GM19043 (cell line): ENCODE data around the gene BBOF1.

ENCODE experiments used
- ATAC-seq: cut with Tn5 transposase; IDR thresholded peaks from one replicate; pipeline ENCODE4 v1.9.1; 2021; ENCODE audit warnings: low read depth; ENCODE audit not compliant: unreplicated experiment

The BBOF1 gene

GRCh38 chr14:74019408-74020137, 424 bp downstream of the BBOF1 start:
- ATAC-seq: no peak

GRCh38 chr14:74022346-74022745, 3.2 kb downstream of the BBOF1 start:
- ATAC-seq: no peak

GRCh38 chr14:74029136-74029535, 10.0 kb downstream of the BBOF1 start:
- no peak for ATAC-seq

- ATAC-seq: no peak
Observed at GRCh38 chr14:74034572-74034971, 15.4 kb downstream of the BBOF1 start.

- ATAC-seq: no peak
Observed at GRCh38 chr14:74035556-74035955, 16.4 kb downstream of the BBOF1 start.

GRCh38 chr14:74038020-74038859, 19.1 kb downstream of the BBOF1 start:
- no peak for ATAC-seq

GRCh38 chr14:74042296-74042695, 23.1 kb downstream of the BBOF1 start:
- ATAC-seq: no peak

GRCh38 chr14:74045522-74045921, 26.4 kb downstream of the BBOF1 start:
- no peak for ATAC-seq

GRCh38 chr14:74048281-74048680, 29.1 kb downstream of the BBOF1 start:
- ATAC-seq: no peak

GRCh38 chr14:74049876-74050495, 30.8 kb downstream of the BBOF1 start:
- ATAC-seq: no peak

- ATAC-seq: no peak
Observed at GRCh38 chr14:74062809-74063150, 43.6 kb downstream of the BBOF1 start.

GRCh38 chr14:74064426-74064825, 45.3 kb downstream of the BBOF1 start:
- ATAC-seq: no peak

GRCh38 chr14:74064883-74065282, 45.7 kb downstream of the BBOF1 start:
- no peak for ATAC-seq

GRCh38 chr14:74065746-74066575, 46.8 kb downstream of the BBOF1 start:
- ATAC-seq: no peak

GRCh38 chr14:74077401-74077800, 58.3 kb downstream of the BBOF1 start:
- no peak for ATAC-seq

- no peak for ATAC-seq
Observed at GRCh38 chr14:74080820-74081460, 61.8 kb downstream of the BBOF1 start.

- ATAC-seq: no peak
Observed at GRCh38 chr14:74081491-74081890, 62.3 kb downstream of the BBOF1 start.

GRCh38 chr14:74083161-74083560, 64.0 kb downstream of the BBOF1 start:
- no peak for ATAC-seq

GRCh38 chr14:74083784-74084276, 64.7 kb downstream of the BBOF1 start:
- no peak for ATAC-seq
